ENCODE data around the gene PIEZO2. TPM values are rescaled to one million over a fixed set of nuclear protein-coding genes. Genes with fewer than 3 reads are reported as not detected.

The PIEZO2 gene
- total and polyA plus RNA-seq, 2 donors (not counting 1 experiment from before 2014, with no cell fraction given): not detected

DNA sequence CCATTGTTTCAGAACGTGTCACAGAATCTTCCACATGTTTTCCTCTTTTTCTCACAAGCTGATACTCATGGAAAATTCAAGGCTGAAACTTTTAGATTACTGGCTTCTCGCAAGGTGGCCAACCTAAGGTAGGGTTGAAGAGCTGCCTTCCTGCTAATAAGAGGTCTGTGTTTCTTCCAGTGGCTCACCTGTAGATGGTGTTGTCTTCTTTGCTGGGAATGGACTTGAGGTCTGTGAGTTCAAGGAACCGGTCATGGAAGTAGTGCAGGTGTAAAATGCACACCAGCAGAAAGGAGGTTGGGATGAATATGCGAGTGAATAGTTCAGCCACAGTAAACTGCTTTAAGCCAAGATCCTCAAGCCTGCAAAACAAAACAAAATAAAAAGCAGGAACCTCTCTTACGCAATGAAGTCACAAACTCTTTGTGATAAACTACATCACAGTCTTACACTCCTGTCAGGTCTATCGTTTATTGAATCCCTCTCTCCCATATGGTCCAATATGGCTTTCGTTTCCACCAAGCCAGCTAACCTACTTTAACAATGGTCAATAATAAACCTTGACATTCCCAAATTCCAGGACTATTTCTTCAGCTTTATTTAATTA, 364.7 kb downstream of the PIEZO2 start:
- Histone ChIP-seq H3K4me2 (replicated peaks; ENCODE audit: low read depth, low read length, poor library complexity, severe bottlenecking) (no peak overlapping the region), H3K27ac (ENCODE audit: low read length in 2 of 2) (no peak overlapping the region), H3K9ac (ENCODE audit: low read length) (no peak overlapping the region), H3K4me3 (ENCODE audit: control extremely low read depth in 1 of 5, extremely low read depth in 1 of 5, insufficient read depth in 1 of 5, low read depth in 2 of 5, low read length in 4 of 5) (no peak overlapping the region), H3K36me3 (replicated peaks in 1 of 2; ENCODE audit: control extremely low read depth in 1 of 2, control insufficient read depth in 1 of 2, extremely low read depth in 1 of 2, insufficient read depth in 2 of 2, low read length in 1 of 2) (no peaks in the 10 kb centered on the region), H2AFZ (ENCODE audit: insufficient read depth, low read depth, low read length, poor library complexity, severe bottlenecking) (no peak overlapping the region), H3K79me2 (ENCODE audit: control insufficient read depth, insufficient read depth, low read length) (no peaks in the 10 kb centered on the region), H3K9me3 (ENCODE audit: control extremely low read depth in 1 of 3, control insufficient read depth in 2 of 3, insufficient read depth in 1 of 3, low read length in 2 of 3) (peaks cover 0 to 1% (median 0%) of the 10 kb centered on the region in 3 donors), H3K4me1 (ENCODE audit: control insufficient read depth in 2 of 2, insufficient read depth in 2 of 2, low read length in 2 of 2) (peaks cover 0 to 3% of the 10 kb centered on the region in 2 donors), H3K27me3 (replicated peaks in 1 of 4; ENCODE audit: control extremely low read depth in 1 of 4, control insufficient read depth in 3 of 4, insufficient read depth in 4 of 4, low read length in 3 of 4) (peaks cover 0 to 2% (median 0%) of the 10 kb centered on the region in 4 experiments), H4K20me1 (ENCODE audit: control insufficient read depth, insufficient read depth, low read length, poor library complexity, severe bottlenecking) (no peaks in the 10 kb centered on the region)
- no peak for TF ChIP-seq EZH2 (IDR thresholded peaks at IDR 0.05; ENCODE audit: borderline replicate concordance, insufficient read depth, low read depth, low read length, poor library complexity, severe bottlenecking)
- TF ChIP-seq CTCF (IDR thresholded peaks at IDR 0.05): no peak
- Mint-ChIP-seq H3K4me3 (no peak overlapping the region), H3K4me1 (peaks cover 3% of the 10 kb centered on the region), H3K27me3 (peaks cover 26% of the 10 kb centered on the region), H3K27ac (no peak overlapping the region), H3K9me3 (ENCODE audit: insufficient read depth) (no peaks in the 10 kb centered on the region)
- ChIA-PET POLR2A (no interaction called here), CTCF (interaction anchor here (0.6 kb wide), 1 partner anchor 711 kb away, joined by 3 read pairs; no protein-coding TSS in a partner anchor)
- 82% methylated on average over 4 of the region's 7 CpGs for WGBS (ENCODE audit: insufficient coverage)
- ATAC-seq (ENCODE audit: low read depth) (no peak), DNase-seq (no peak)
- intact Hi-C loops (cut with micrococcal nuclease): no loop called here

- Mint-ChIP-seq H3K27ac (no peak overlapping the region), H3K4me3 (no peak overlapping the region), H3K9me3 (ENCODE audit: insufficient read depth) (no peaks in the 10 kb centered on the region), H3K27me3 (peaks cover 28% of the 10 kb centered on the region), H3K4me1 (peaks cover 3% of the 10 kb centered on the region)
- no CpG with 5 or more reads among the region's 5 CpGs for WGBS (ENCODE audit: insufficient coverage)
- peaks cover 0 to 2% (median 0%) of the 10 kb centered on the region in 4 experiments for H3K27me3 ChIP-seq (replicated peaks in 1 of 4; ENCODE audit: control extremely low read depth in 1 of 4, control insufficient read depth in 3 of 4, insufficient read depth in 4 of 4, low read length in 3 of 4)
- ChIA-PET CTCF (no interaction called here), POLR2A (no interaction called here)
- H4K20me1 ChIP-seq (ENCODE audit: control insufficient read depth, insufficient read depth, low read length, poor library complexity, severe bottlenecking): no peaks in the 10 kb centered on the region
- no peak overlapping the region for H3K4me2 ChIP-seq (replicated peaks; ENCODE audit: low read depth, low read length, poor library complexity, severe bottlenecking)
- ATAC-seq (ENCODE audit: low read depth) (no peak), DNase-seq (no peak)
- peaks cover 0 to 3% of the 10 kb centered on the region in 2 donors for H3K4me1 ChIP-seq (ENCODE audit: control insufficient read depth in 2 of 2, insufficient read depth in 2 of 2, low read length in 2 of 2)
- H3K36me3 ChIP-seq (replicated peaks in 1 of 2; ENCODE audit: control extremely low read depth in 1 of 2, control insufficient read depth in 1 of 2, extremely low read depth in 1 of 2, insufficient read depth in 2 of 2, low read length in 1 of 2): no peaks in the 10 kb centered on the region
- no peak overlapping the region for H3K27ac ChIP-seq (ENCODE audit: low read length in 2 of 2)
- H3K9me3 ChIP-seq (ENCODE audit: control extremely low read depth in 1 of 3, control insufficient read depth in 2 of 3, insufficient read depth in 1 of 3, low read length in 2 of 3): peaks cover 0 to 1% (median 0%) of the 10 kb centered on the region in 3 donors
- H2AFZ ChIP-seq (ENCODE audit: insufficient read depth, low read depth, low read length, poor library complexity, severe bottlenecking): no peak overlapping the region
- intact Hi-C loops (cut with micrococcal nuclease): no loop called here
- TF ChIP-seq CTCF (IDR thresholded peaks at IDR 0.05) (no peak), EZH2 (IDR thresholded peaks at IDR 0.05; ENCODE audit: borderline replicate concordance, insufficient read depth, low read depth, low read length, poor library complexity, severe bottlenecking) (no peak)
- no peak overlapping the region for H3K9ac ChIP-seq (ENCODE audit: low read length)
- H3K79me2 ChIP-seq (ENCODE audit: control insufficient read depth, insufficient read depth, low read length): no peaks in the 10 kb centered on the region
- H3K4me3 ChIP-seq (ENCODE audit: control extremely low read depth in 1 of 5, extremely low read depth in 1 of 5, insufficient read depth in 1 of 5, low read depth in 2 of 5, low read length in 4 of 5): no peak overlapping the region
These were observed 365.4 kb downstream of the PIEZO2 start for GRCh38 chr18:10783941-10784340.

All from B cell (primary cell).